Jurkat, Clone E6-1 (cell line): ENCODE data around the gene SSX3. TPM values are rescaled to one million over a fixed set of nuclear protein-coding genes. Genes with fewer than 3 reads are reported as not detected.
"Not testable (repeated sequence)": the region's sequence is repeated elsewhere in the genome, so short reads cannot be mapped to it uniquely, and the experiment has no call there.

Experiments used
- DNase-seq: peaks from one replicate; pipeline ENCODE4 v3.0.0-alpha.2; 2011; ENCODE audit warnings: low read depth, low spot score
- H3K4me3 ChIP-seq: 2 replicates; pipeline ENCODE4 v1.5.1; 2011; ENCODE audit warnings: mild to moderate bottlenecking, low read length, control low read depth, moderate library complexity
- polyA plus RNA-seq: library from polyadenylated mRNA; unstranded; fragments of >200 nt; gene quantifications from one replicate; pipeline ENCODE4 v1.2.1, GENCODE V29; 2012; ENCODE audit warnings: missing spikeins; ENCODE audit not compliant: insufficient read length, insufficient read depth

The SSX3 gene, protein sequence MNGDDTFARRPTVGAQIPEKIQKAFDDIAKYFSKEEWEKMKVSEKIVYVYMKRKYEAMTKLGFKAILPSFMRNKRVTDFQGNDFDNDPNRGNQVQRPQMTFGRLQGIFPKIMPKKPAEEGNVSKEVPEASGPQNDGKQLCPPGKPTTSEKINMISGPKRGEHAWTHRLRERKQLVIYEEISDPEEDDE
- polyA plus RNA-seq = not detected

DNA sequence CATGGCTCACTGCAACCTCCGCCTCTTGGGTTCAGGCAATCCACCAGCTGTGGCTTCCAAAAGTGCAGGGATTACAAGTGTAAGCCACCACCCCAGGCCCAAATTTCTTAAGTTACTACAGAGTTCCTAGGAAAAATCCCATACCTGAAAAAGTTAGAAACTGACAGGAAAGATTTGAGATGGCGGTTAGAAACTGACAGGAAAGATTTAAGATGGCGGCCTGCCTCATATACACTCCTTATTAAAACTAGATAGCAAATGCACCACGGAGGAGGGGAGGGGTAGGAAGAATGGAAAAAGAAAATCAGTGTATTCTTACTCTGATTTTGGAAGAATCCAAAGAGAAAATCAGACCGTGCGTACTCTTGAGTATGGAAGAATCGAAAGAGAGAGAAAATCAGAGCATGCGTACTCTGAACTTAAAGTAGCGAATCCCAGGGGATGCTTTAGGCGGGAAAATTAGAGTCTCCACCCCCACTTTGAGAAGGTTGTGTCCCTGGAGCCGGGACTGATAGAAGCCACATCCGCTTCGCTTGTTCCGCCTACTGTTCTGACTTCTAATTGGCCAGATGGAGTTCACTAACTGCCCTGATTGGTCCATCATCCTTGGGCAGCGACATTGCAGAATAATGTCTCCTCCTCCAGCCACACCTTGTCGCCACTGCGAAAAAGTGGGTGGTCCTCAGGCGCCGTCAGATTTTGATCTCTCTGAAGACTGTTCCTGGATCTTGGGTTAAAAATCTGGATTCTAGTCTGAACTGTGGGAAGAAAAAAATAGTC lies at the start of gene SSX3:
TSS of gene SSX3 (minus strand) at position 389 of the 780 bp plus-strand sequence. CDS start 1,454 bp downstream, outside the sequence.
- DNase-seq = not testable (repeated sequence)

DNA sequence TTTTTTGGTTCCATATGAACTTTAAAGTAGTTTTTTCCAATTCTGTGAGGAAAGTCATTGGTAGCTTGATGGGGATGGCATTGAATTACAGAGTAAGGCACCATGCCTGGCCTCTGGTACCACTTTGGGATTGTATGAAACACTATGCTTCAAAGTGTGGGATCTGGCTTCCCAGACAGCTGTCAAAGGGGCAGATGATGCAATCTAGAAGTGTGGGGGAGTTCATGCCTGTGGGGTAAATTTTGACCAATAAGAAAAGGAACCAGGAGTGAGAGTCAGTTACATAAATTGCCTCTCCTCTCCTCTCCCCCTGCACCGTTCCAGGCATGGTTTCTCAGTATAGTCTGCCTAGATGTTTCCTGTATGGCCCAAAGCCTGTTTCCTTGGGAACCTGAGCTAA lies 41.3 kb upstream of the SSX3 start:
- not testable (repeated sequence) for H3K4me3 ChIP-seq, DNase-seq

More for the DNA sequence above, at the start of gene SSX3:
- not testable (repeated sequence) for H3K4me3 ChIP-seq

DNA sequence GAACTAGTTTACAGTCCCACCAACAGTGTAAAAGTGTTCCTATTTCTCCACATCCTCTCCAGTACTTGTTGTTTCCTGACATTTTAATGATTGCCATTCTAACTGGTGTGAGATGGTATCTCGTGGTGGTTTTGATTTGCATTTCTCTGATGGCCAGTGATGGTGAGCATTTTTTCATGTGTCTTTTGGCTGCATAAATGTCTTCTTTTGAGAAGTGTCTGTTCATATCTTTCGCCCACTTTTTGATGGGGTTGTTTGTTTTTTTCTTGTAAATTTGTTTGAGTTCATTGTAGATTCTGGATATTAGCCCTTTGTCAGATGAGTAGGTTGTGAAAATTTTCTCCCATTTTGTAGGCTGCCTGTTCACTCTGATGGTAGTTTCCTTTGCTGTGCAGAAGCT lies 40.4 kb upstream of the SSX3 start:
- DNase-seq, H3K4me3 ChIP-seq: not testable (repeated sequence)

DNA sequence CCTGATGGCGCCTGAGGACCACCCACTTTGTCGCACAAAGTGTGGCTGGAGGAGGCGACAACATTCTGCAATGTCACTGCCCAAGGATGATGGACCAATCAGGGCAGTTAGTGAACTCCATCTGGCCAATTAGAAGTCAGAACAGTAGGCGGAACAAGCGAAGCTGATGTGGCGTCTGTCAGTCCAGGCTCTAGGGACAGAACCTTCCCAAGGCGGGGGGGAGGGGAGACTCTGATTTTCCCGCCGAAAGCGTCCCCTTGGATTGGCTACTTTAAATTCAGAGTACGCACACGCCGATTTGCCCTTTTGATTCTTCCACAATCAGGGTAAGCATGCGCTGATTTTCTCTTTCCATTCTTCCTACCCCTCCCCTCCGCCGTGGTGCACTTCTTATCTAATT lies 26.7 kb upstream of the SSX3 start, which contains the start of gene SSX4:
TSS of gene SSX4 (plus strand) at position 301 of the 400 bp plus-strand sequence. CDS start 515 bp downstream, outside the sequence.
- H3K4me3 ChIP-seq, DNase-seq: not testable (repeated sequence)

DNA sequence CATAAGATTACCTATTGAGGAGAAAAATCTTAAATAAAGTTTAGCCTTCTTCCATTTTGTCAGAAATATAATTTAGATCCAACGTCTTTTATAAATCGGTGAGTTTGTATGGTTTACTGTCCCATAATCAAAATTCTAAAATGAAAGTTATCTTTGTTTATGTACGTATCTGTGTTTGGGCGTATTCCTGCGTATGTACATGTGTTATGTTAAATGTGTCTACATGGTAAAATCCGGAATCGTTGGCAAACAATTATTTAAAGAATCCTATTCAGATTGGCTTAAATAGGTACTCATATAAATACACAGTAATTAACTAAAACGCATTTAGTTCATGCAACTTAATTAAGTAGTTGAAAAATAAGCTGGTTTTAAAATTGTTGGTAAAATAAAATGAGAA lies 13.9 kb upstream of the SSX3 start:
- not testable (repeated sequence) for DNase-seq, H3K4me3 ChIP-seq

DNA sequence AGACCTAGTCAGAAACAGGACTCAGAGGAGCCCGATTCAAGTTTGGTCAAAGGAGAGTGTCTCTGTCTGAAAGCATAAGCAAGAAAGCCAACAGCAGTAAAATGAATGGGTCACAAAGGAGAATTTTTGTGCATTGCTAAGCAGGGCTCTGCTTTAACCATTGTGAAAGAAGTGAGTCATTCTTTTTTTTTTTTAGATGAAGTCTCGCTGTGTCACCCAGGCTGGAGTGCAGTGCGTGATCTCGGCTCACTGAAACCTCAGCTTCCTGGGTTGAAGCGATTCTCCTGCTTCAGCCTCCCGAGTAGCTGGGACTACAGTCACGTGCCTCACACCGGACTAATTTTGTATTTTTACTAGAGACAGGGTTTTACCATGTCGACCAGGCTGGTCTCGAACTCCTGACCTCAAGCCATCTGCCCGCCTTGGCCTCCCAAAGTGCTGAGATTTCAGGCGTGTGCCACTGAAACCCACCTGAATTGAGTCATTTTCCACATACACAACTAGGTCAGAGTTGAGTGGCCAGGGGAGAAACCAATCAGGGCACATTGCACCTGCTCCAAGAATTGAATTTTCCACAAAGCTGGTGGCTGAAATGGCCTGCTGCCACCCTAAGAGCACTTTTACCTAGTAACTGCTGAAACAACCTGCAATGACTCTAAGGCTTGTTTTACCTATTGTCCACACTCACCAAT lies 11.4 kb upstream of the SSX3 start:
- DNase-seq, H3K4me3 ChIP-seq: not testable (repeated sequence)

DNA sequence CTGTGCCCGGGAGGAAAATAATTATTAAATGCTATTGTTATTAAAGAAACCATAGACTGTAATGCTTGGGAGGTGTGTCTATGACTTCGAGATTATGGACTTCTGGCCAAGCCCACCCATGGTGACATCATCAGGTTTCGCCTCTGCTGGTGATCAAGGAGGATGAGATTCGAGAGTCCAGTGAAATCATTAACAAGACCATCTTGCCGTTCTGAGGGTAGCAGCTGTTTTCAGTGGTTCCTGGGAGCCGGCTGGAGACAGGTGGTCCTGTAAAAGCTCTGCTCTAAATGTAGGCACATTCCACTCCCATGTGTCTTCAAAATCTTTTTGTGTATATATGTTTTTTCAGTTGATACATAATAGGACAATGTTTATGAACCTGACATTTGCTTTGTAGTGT lies 2.8 kb upstream of the SSX3 start:
- not testable (repeated sequence) for H3K4me3 ChIP-seq, DNase-seq

DNA sequence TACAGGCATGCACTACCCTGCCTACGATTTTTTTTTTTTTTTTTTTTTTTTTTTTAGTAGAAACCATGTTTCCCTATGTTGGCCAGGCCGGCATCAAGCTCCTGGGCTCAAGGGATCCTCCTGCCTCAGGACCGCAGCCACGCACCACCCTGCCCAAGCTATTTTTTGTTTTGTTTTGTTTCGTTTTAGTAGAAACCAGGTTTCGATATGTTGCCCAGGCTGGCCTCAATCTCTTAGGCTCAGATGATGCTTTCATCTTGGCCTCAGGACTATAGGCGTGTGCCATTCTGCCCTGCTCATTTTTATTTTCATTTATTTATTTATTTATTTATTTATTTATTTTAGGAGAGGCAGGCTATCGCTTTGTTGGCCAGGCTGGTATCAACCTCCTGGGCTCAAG lies 1.2 kb upstream of the SSX3 start:
- DNase-seq = no peak
- no peak overlapping the region for H3K4me3 ChIP-seq

DNA sequence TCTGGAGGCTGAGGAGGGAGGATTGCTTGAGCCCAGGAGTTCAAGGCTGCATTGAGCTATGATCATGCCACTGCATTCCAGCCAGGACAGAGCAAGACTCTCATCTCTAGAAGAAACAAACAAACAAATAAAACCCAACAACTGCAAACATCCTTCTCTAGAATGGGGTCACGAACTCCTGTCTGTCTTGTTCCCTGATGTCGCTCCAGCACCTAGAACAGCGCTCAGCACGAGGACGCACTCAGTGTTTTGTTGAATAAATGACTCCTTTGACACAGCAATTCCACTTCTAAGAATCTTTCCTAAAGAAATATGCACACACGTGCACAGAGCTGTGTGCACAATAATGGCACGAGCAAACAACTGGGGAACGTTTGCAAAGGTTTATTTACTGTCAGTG lies 10.4 kb downstream of the SSX3 start:
- DNase-seq, H3K4me3 ChIP-seq: not testable (repeated sequence)

DNA sequence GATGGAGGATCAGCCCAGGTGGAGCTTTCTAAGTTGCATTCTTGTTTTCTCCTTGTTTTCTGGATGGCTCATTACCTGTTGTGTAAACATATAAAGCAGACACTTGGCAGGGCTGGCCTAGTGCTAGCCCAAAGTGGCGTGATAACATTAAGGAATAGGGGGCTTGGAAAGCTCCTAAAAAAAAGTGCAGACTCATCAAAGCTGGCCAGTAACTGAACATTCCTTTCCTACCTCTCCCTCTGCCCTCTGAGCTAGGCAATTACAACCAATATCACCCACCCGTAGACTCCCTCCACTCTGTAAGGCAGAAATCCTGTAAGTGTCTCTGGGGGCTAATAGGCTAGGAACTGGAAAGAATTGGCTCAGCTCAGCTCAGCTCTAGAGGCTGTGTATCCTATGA lies 42.5 kb downstream of the SSX3 start:
- not testable (repeated sequence) for H3K4me3 ChIP-seq, DNase-seq

DNA sequence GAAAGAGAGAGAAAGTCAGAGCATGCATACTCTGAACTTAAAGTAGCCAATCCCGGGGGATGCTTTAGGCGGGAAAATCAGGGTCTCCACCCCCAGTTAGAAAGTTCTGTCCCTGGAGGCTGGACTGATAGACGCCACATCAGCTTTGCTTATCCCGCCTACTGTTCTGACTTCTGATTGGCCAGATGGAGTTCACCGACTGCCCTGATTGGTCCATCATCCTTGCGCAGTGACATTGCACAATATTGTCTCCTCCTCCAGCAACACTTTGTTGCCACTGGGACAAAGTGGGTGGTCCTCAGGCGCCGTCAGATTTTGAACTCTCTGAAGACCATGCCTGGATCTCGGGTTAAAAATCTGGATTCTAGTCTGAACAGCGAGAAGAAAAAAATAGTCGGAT lies 50.3 kb downstream of the SSX3 start:
- H3K4me3 ChIP-seq = no peak overlapping the region
- no peak for DNase-seq
